ENCODE results near the gene RCL1.

RCL1 gene

GRCh38 chr9:4866239-4866969, 73.7 kb downstream of the RCL1 start:
- no peak overlapping the region for H3K4me2 ChIP-seq (ENCODE audit: low read depth, low read length)
- no peaks in the 10 kb centered on the region for H3K9me3 ChIP-seq (replicated peaks; ENCODE audit: insufficient read depth, low read length)
- H3K4me3 ChIP-seq (ENCODE audit: low read length): no peak overlapping the region
- H4K20me1 ChIP-seq (ENCODE audit: insufficient read depth, low read length): no peaks in the 10 kb centered on the region
- no peaks in the 10 kb centered on the region for H3K79me2 ChIP-seq (ENCODE audit: low read length)
- H3F3A ChIP-seq (ENCODE audit: insufficient read depth, low read length): no peaks in the 10 kb centered on the region
- no peaks in the 10 kb centered on the region for H3K27me3 ChIP-seq (replicated peaks; ENCODE audit: insufficient read depth, low read length)
- no peaks in the 10 kb centered on the region for H3K36me3 ChIP-seq (replicated peaks; ENCODE audit: insufficient read depth, low read length)
- H3K9me2 ChIP-seq (replicated peaks; ENCODE audit: insufficient read depth, low read length): no peaks in the 10 kb centered on the region
- DNase-seq: no peak
- no peaks in the 10 kb centered on the region for H3K4me1 ChIP-seq (ENCODE audit: low read length)
- H2AFZ ChIP-seq (ENCODE audit: low read length): no peak overlapping the region
- no peak for TF ChIP-seq CTCF (IDR thresholded peaks at IDR 0.05; ENCODE audit: low read length)
- TF ChIP-seq EZH2 (optimal IDR thresholded peaks at IDR 0.05; ENCODE audit: low read depth, low read length): no peak
- TF ChIP-seq EZH2phosphoT487 (IDR thresholded peaks at IDR 0.05; ENCODE audit: low read length): no peak
- H3K9ac ChIP-seq (ENCODE audit: low read length): no peak overlapping the region
- H3K27ac ChIP-seq (ENCODE audit: low read length): no peak overlapping the region

GRCh38 chr9:4873066-4873465, 80.3 kb downstream of the RCL1 start:
- no peaks in the 10 kb centered on the region for H3K9me2 ChIP-seq (replicated peaks; ENCODE audit: insufficient read depth, low read length)
- H3K4me1 ChIP-seq (ENCODE audit: low read length): no peaks in the 10 kb centered on the region
- DNase-seq: no peak
- no peak overlapping the region for H3K9ac ChIP-seq (ENCODE audit: low read length)
- no peaks in the 10 kb centered on the region for H4K20me1 ChIP-seq (ENCODE audit: insufficient read depth, low read length)
- no peak overlapping the region for H3K4me3 ChIP-seq (ENCODE audit: low read length)
- TF ChIP-seq CTCF (IDR thresholded peaks at IDR 0.05; ENCODE audit: low read length) (no peak), EZH2 (optimal IDR thresholded peaks at IDR 0.05; ENCODE audit: low read depth, low read length) (no peak), EZH2phosphoT487 (IDR thresholded peaks at IDR 0.05; ENCODE audit: low read length) (no peak)
- H3K27me3 ChIP-seq (replicated peaks; ENCODE audit: insufficient read depth, low read length): no peaks in the 10 kb centered on the region
- H3K79me2 ChIP-seq (ENCODE audit: low read length): no peaks in the 10 kb centered on the region
- H3K27ac ChIP-seq (ENCODE audit: low read length): no peak overlapping the region
- H2AFZ ChIP-seq (ENCODE audit: low read length): no peak overlapping the region
- no peaks in the 10 kb centered on the region for H3K36me3 ChIP-seq (replicated peaks; ENCODE audit: insufficient read depth, low read length)
- H3K9me3 ChIP-seq (replicated peaks; ENCODE audit: insufficient read depth, low read length): no peaks in the 10 kb centered on the region
- H3K4me2 ChIP-seq (ENCODE audit: low read depth, low read length): no peak overlapping the region
- H3F3A ChIP-seq (ENCODE audit: insufficient read depth, low read length): no peaks in the 10 kb centered on the region

GRCh38 chr9:4875559-4875958, 82.8 kb downstream of the RCL1 start:
- H3K4me1 ChIP-seq (ENCODE audit: low read length): no peaks in the 10 kb centered on the region
- no peaks in the 10 kb centered on the region for H3K79me2 ChIP-seq (ENCODE audit: low read length)
- no peaks in the 10 kb centered on the region for H4K20me1 ChIP-seq (ENCODE audit: insufficient read depth, low read length)
- no peak overlapping the region for H3K27ac ChIP-seq (ENCODE audit: low read length)
- H3K9me3 ChIP-seq (replicated peaks; ENCODE audit: insufficient read depth, low read length): no peaks in the 10 kb centered on the region
- no peaks in the 10 kb centered on the region for H3K27me3 ChIP-seq (replicated peaks; ENCODE audit: insufficient read depth, low read length)
- H3K9ac ChIP-seq (ENCODE audit: low read length): no peak overlapping the region
- H2AFZ ChIP-seq (ENCODE audit: low read length): no peak overlapping the region
- H3K4me3 ChIP-seq (ENCODE audit: low read length): no peak overlapping the region
- H3F3A ChIP-seq (ENCODE audit: insufficient read depth, low read length): no peaks in the 10 kb centered on the region
- H3K4me2 ChIP-seq (ENCODE audit: low read depth, low read length): no peak overlapping the region
- no peak for DNase-seq
- TF ChIP-seq EZH2 (optimal IDR thresholded peaks at IDR 0.05; ENCODE audit: low read depth, low read length) (no peak), EZH2phosphoT487 (IDR thresholded peaks at IDR 0.05; ENCODE audit: low read length) (no peak), CTCF (IDR thresholded peaks at IDR 0.05; ENCODE audit: low read length) (no peak)
- H3K36me3 ChIP-seq (replicated peaks; ENCODE audit: insufficient read depth, low read length): no peaks in the 10 kb centered on the region
- no peaks in the 10 kb centered on the region for H3K9me2 ChIP-seq (replicated peaks; ENCODE audit: insufficient read depth, low read length)
